ENCODE data around the gene LINGO4.

DNA sequence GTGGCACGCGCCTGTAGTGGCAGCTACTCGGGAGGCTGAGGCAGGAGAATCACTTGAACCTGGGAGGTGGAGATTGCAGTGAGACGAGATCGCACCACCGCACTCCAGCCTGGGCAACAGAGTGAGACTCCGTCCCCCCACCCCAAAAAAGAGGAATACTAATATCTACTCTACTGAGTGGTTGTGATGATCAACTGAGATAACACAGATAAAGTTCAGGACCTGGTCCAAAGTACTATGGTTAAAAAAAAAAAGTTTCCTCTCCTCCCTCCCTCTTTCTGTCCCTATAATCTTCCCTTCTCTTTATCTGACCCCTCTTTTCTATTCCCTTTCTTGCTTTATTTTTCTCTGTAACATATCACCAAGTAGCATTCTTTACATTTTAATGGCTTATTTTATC is 30.4 kb upstream of the LINGO4 start:
- TF ChIP-seq, protein P1, sequence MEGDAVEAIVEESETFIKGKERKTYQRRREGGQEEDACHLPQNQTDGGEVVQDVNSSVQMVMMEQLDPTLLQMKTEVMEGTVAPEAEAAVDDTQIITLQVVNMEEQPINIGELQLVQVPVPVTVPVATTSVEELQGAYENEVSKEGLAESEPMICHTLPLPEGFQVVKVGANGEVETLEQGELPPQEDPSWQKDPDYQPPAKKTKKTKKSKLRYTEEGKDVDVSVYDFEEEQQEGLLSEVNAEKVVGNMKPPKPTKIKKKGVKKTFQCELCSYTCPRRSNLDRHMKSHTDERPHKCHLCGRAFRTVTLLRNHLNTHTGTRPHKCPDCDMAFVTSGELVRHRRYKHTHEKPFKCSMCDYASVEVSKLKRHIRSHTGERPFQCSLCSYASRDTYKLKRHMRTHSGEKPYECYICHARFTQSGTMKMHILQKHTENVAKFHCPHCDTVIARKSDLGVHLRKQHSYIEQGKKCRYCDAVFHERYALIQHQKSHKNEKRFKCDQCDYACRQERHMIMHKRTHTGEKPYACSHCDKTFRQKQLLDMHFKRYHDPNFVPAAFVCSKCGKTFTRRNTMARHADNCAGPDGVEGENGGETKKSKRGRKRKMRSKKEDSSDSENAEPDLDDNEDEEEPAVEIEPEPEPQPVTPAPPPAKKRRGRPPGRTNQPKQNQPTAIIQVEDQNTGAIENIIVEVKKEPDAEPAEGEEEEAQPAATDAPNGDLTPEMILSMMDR (IDR thresholded peaks at IDR 0.05), result no peak
- no peak for TF ChIP-seq POLR2A (IDR thresholded peaks at IDR 0.05)
